ENCODE data around the gene PHACTR2. TPM values are rescaled to one million over a fixed set of nuclear protein-coding genes. Genes with fewer than 3 reads are reported as not detected.
"Not testable (repeated sequence)": the region's sequence is repeated elsewhere in the genome, so short reads cannot be mapped to it uniquely, and the experiment has no call there.

Gene PHACTR2
- total RNA-seq, 2 donors from 2014 or later, result 164 to 222 TPM

GRCh38 chr6:143843677-143843999 lies 165.9 kb downstream of the PHACTR2 start:
- H3K4me3 ChIP-seq (ENCODE audit: low read length), result peak overlapping the region; percentile 98
- Mint-ChIP-seq H3K4me1 (peaks cover 12% of the 10 kb centered on the region), H3K9me3 (peaks cover 2% of the 10 kb centered on the region), H3K27me3 (ENCODE audit: insufficient read depth) (no peaks in the 10 kb centered on the region), H3K27ac (peak overlapping the region; percentile 98), H3K36me3 (ENCODE audit: low read depth) (peaks cover 39% of the 10 kb centered on the region), H3K4me3 (peak overlapping the region; percentile 85)
- peak overlapping the region; percentile 97 for H3K27ac ChIP-seq (ENCODE audit: low read depth, low read length)
- peaks cover 40% of the 10 kb centered on the region for H3K36me3 ChIP-seq (ENCODE audit: control insufficient read depth, insufficient read depth, low read length)
- 0 to 1% methylated on average over 6 to 9 of the region's 9 CpGs for WGBS, 2 experiments (ENCODE audit: insufficient coverage in 1 of 2, insufficient read length in 1 of 2)
- no peaks in the 10 kb centered on the region for H3K4me1 ChIP-seq (ENCODE audit: control insufficient read depth, insufficient read depth, low read length)
- no peak for DNase-seq
- H3K27me3 ChIP-seq (ENCODE audit: control insufficient read depth, insufficient read depth, low read length, poor library complexity, severe bottlenecking), result no peaks in the 10 kb centered on the region
- peaks cover 11% of the 10 kb centered on the region for H3K9me3 ChIP-seq (ENCODE audit: control insufficient read depth, low read length)
- peak overlapping the region; percentile 97 for H3K9ac ChIP-seq (ENCODE audit: extremely low read depth, low read length, poor library complexity, severe bottlenecking)
- TF ChIP-seq, protein P1, sequence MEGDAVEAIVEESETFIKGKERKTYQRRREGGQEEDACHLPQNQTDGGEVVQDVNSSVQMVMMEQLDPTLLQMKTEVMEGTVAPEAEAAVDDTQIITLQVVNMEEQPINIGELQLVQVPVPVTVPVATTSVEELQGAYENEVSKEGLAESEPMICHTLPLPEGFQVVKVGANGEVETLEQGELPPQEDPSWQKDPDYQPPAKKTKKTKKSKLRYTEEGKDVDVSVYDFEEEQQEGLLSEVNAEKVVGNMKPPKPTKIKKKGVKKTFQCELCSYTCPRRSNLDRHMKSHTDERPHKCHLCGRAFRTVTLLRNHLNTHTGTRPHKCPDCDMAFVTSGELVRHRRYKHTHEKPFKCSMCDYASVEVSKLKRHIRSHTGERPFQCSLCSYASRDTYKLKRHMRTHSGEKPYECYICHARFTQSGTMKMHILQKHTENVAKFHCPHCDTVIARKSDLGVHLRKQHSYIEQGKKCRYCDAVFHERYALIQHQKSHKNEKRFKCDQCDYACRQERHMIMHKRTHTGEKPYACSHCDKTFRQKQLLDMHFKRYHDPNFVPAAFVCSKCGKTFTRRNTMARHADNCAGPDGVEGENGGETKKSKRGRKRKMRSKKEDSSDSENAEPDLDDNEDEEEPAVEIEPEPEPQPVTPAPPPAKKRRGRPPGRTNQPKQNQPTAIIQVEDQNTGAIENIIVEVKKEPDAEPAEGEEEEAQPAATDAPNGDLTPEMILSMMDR (conservative IDR thresholded peaks at IDR 0.05), result no peak

DNA sequence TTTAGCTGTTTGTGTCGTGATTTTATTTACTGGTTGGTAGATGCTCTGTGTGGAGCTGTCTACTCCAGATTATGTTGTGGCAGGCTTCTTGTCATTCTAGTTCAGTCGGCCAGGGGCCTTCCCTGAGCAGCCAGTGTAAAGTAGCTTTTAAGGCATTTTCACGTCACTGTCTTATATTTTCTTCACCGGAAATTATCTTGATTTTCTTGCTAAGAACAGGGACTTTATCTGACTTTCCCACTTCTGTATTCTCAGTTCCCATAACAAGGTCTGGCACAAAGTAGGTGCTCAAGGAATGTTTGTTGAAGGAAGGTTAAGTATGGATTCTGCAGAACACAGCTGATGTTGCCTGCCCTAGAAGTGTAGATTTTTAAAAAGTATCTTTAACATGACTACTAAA lies 166.2 kb downstream of the PHACTR2 start:
- Mint-ChIP-seq H3K4me1 (peaks cover 12% of the 10 kb centered on the region), H3K9me3 (peaks cover 2% of the 10 kb centered on the region), H3K27me3 (ENCODE audit: insufficient read depth) (no peaks in the 10 kb centered on the region), H3K27ac (peak overlapping the region; percentile 98), H3K36me3 (ENCODE audit: low read depth) (peaks cover 43% of the 10 kb centered on the region), H3K4me3 (peak overlapping the region; percentile 85)
- Histone ChIP-seq H3K9ac (ENCODE audit: extremely low read depth, low read length, poor library complexity, severe bottlenecking) (peak overlapping the region; percentile 97), H3K36me3 (ENCODE audit: control insufficient read depth, insufficient read depth, low read length) (peaks cover 44% of the 10 kb centered on the region), H3K27me3 (ENCODE audit: control insufficient read depth, insufficient read depth, low read length, poor library complexity, severe bottlenecking) (no peaks in the 10 kb centered on the region), H3K9me3 (ENCODE audit: control insufficient read depth, low read length) (peaks cover 11% of the 10 kb centered on the region), H3K27ac (ENCODE audit: low read depth, low read length) (no peak overlapping the region), H3K4me3 (ENCODE audit: low read length) (peak overlapping the region; percentile 98), H3K4me1 (ENCODE audit: control insufficient read depth, insufficient read depth, low read length) (no peaks in the 10 kb centered on the region)
- TF ChIP-seq, protein P1 (conservative IDR thresholded peaks at IDR 0.05), result no peak
- DNase-seq, result no peak
- whole genome bisulfite sequencing, 2 experiments (ENCODE audit: insufficient coverage in 1 of 2, insufficient read length in 1 of 2), result 29 to 33% methylated on average over 4 of the region's 4 CpGs

DNA sequence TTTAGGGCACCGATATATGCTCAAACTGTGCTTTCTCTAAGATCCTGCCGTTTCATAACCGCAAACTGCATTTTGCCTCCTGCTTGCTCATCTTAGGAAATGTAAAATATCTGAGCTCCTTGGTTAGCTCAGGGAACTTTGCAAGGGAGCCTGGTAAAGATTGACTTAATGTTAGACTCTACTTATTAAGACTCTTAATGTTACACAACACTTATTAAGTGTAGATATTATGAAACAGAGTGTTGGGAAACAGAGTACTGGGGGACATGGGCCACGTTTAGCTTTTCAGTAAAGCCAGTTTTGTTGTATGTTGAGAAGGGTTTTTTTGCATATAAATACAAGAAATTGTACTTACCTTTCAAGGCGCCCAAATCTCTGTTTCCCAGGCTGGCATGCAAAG lies 167.3 kb downstream of the PHACTR2 start:
- DNase-seq, result no peak
- Histone ChIP-seq H3K9ac (ENCODE audit: extremely low read depth, low read length, poor library complexity, severe bottlenecking) (no peak overlapping the region), H3K27ac (ENCODE audit: low read depth, low read length) (no peak overlapping the region), H3K4me1 (ENCODE audit: control insufficient read depth, insufficient read depth, low read length) (no peaks in the 10 kb centered on the region), H3K9me3 (ENCODE audit: control insufficient read depth, low read length) (peaks cover 11% of the 10 kb centered on the region), H3K27me3 (ENCODE audit: control insufficient read depth, insufficient read depth, low read length, poor library complexity, severe bottlenecking) (no peaks in the 10 kb centered on the region), H3K4me3 (ENCODE audit: low read length) (no peak overlapping the region), H3K36me3 (ENCODE audit: control insufficient read depth, insufficient read depth, low read length) (peaks cover 54% of the 10 kb centered on the region)
- Mint-ChIP-seq H3K4me1 (peaks cover 12% of the 10 kb centered on the region), H3K4me3 (no peak overlapping the region), H3K27me3 (ENCODE audit: insufficient read depth) (no peaks in the 10 kb centered on the region), H3K27ac (no peak overlapping the region), H3K9me3 (peaks cover 2% of the 10 kb centered on the region), H3K36me3 (ENCODE audit: low read depth) (peaks cover 53% of the 10 kb centered on the region)
- 81 to 95% methylated on average over 4 to 5 of the region's 5 CpGs for WGBS, 2 experiments (ENCODE audit: insufficient coverage in 1 of 2, insufficient read length in 1 of 2)
- TF ChIP-seq, protein P1 (conservative IDR thresholded peaks at IDR 0.05), result no peak

DNA sequence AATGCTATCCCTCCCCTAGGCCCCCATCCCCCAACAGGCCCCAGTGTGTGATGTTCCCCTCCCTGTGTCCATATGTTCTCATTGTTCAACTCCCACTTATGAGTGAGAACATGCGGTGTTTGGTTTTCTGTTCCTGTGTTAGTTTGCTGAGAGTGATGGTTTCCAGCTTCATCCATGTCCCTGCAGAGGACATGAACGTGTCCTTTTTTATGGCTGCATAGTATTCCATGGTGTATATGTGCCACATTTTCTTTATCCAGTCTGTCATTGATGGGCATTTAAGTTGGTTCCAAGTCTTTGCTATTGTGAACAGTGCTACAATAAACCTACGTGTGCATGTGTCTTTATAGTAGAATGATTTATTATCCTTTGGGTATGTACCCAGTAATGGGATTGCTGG lies 173.9 kb downstream of the PHACTR2 start:
- H3K27me3 Mint-ChIP-seq (ENCODE audit: insufficient read depth), result not testable (repeated sequence)

DNA sequence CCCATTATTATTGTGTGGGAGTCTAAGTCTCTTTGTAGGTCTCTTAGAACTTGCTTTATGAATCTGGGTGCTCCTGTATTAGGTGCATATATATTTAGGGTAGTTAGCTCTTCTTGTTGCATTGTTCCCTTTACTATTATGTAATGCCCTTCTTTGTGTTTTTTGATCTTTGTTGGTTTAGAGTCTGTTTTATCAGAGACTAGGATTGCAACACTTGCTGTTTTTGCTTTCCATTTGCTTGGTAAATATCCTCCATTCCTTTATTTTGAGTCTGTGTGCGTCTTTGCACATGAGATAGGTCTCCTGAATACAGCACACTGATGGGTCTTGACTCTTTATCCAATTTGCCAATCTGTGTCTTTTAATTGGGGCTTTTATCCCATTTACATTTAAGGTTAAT lies 177.3 kb downstream of the PHACTR2 start:
- H3K4me1 ChIP-seq (ENCODE audit: control insufficient read depth, insufficient read depth, low read length); DNase-seq; H3K27me3 ChIP-seq (ENCODE audit: control insufficient read depth, insufficient read depth, low read length, poor library complexity, severe bottlenecking); H3K27ac ChIP-seq (ENCODE audit: low read depth, low read length); H3K9ac ChIP-seq (ENCODE audit: extremely low read depth, low read length, poor library complexity, severe bottlenecking); H3K4me3 Mint-ChIP-seq; H3K4me3 ChIP-seq (ENCODE audit: low read length); H3K27ac Mint-ChIP-seq; H3K4me1 Mint-ChIP-seq; H3K27me3 Mint-ChIP-seq (ENCODE audit: insufficient read depth): not testable (repeated sequence)
- Histone ChIP-seq H3K9me3 (ENCODE audit: control insufficient read depth, low read length) (peaks cover 25% of the 10 kb centered on the region), H3K36me3 (ENCODE audit: control insufficient read depth, insufficient read depth, low read length) (peaks cover 87% of the 10 kb centered on the region)
- Mint-ChIP-seq H3K36me3 (ENCODE audit: low read depth) (peaks cover 95% of the 10 kb centered on the region), H3K9me3 (peaks cover 24% of the 10 kb centered on the region)
- 94% methylated on average over 1 of the region's 1 CpG; no CpG with 5 or more reads in 1 of the 2 experiments for WGBS, 2 experiments (ENCODE audit: insufficient coverage in 1 of 2, insufficient read length in 1 of 2)

More for the DNA sequence above, 173.9 kb downstream of the PHACTR2 start:
- not testable (repeated sequence) for H3K4me1 ChIP-seq (ENCODE audit: control insufficient read depth, insufficient read depth, low read length); H3K4me3 ChIP-seq (ENCODE audit: low read length); H3K27ac ChIP-seq (ENCODE audit: low read depth, low read length); H3K27me3 ChIP-seq (ENCODE audit: control insufficient read depth, insufficient read depth, low read length, poor library complexity, severe bottlenecking); H3K9ac ChIP-seq (ENCODE audit: extremely low read depth, low read length, poor library complexity, severe bottlenecking); H3K4me1 Mint-ChIP-seq; H3K27ac Mint-ChIP-seq; DNase-seq; H3K4me3 Mint-ChIP-seq
- 91% methylated on average over 3 of the region's 3 CpGs; no CpG with 5 or more reads in 1 of the 2 experiments for WGBS, 2 experiments (ENCODE audit: insufficient coverage in 1 of 2, insufficient read length in 1 of 2)
- H3K36me3 Mint-ChIP-seq (ENCODE audit: low read depth), result peaks cover 95% of the 10 kb centered on the region
- peaks cover 24% of the 10 kb centered on the region for H3K9me3 Mint-ChIP-seq
- Histone ChIP-seq H3K36me3 (ENCODE audit: control insufficient read depth, insufficient read depth, low read length) (peaks cover 87% of the 10 kb centered on the region), H3K9me3 (ENCODE audit: control insufficient read depth, low read length) (peaks cover 25% of the 10 kb centered on the region)

Measured in endodermal cell (in vitro differentiated cells).